GM12892 (cell line): ENCODE results near the gene SNW1.
"Not testable (repeated sequence)": the region's sequence is repeated elsewhere in the genome, so short reads cannot be mapped to it uniquely, and the experiment has no call there.

ENCODE experiments used
- POLR2A ChIP-seq: IDR thresholded peaks from 2 replicates; pipeline ENCODE4 v1.6.1; 2011; ENCODE audit warnings: low read depth, low read length, control low read depth
- POLR2AphosphoS5 ChIP-seq: IDR thresholded peaks from 2 replicates; pipeline ENCODE4 v1.6.1; 2011; ENCODE audit warnings: low read depth, low read length, control low read depth
- TAF1 ChIP-seq: IDR thresholded peaks from 2 replicates; pipeline ENCODE4 v1.6.1; 2011; ENCODE audit warnings: low read depth, mild to moderate bottlenecking, control low read depth, low read length, borderline replicate concordance

DNA sequence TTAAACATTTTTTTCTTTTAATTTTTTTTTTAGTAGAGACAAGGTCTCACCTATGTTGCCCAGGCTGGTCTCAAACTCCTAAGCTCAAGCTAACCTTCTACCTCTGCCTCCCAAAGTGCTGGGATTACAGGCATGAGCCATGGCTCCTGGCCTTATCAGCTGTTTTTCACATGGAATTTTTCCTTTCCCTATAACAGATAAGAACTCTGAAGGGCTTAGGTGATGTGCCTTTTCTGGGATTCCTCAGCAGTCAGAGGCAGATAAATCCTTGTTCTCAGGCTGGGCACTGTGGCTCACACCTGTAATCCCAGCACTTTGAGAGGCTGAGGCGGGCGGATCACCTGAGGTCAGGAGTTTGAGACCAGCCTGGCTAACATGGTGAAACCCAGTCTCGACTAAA lies 32.3 kb upstream of the SNW1 start:
- not testable (repeated sequence) for TF ChIP-seq POLR2A, TAF1, POLR2AphosphoS5
